HUES64 (cell line): ENCODE data around the gene C10orf90.

Source experiments
- H3K27ac ChIP-seq: 2 replicates; pipeline ENCODE4 v1.7.0; 2013; ENCODE audit warnings: low read depth, low read length, inconsistent platforms
- H3K27me3 ChIP-seq: 2 replicates; pipeline ENCODE4 v1.6.1; 2013; ENCODE audit warnings: mild to moderate bottlenecking, low read length; ENCODE audit not compliant: insufficient read depth
- H3K36me3 ChIP-seq: 2 replicates; pipeline ENCODE4 v1.6.1; 2013; ENCODE audit warnings: mild to moderate bottlenecking, low read length; ENCODE audit not compliant: insufficient read depth
- H3K4me1 ChIP-seq: 2 replicates; pipeline ENCODE4 v1.6.1; 2013; ENCODE audit warnings: mild to moderate bottlenecking, low read length, moderate library complexity; ENCODE audit not compliant: insufficient read depth
- H3K4me3 ChIP-seq: 2 replicates; pipeline ENCODE4 v1.5.1; 2013; ENCODE audit warnings: mild to moderate bottlenecking, low read length, moderate library complexity
- H3K9ac ChIP-seq: 2 replicates; pipeline ENCODE4 v1.6.1; 2013; ENCODE audit warnings: mild to moderate bottlenecking, low read depth, low read length
- H3K9me3 ChIP-seq: 2 replicates; pipeline ENCODE4 v1.6.1; 2013; ENCODE audit warnings: low read depth, low read length; ENCODE audit not compliant: insufficient read depth
- WGBS: fragments of 150-250, 120-280 bp; methylation state at CpG from one replicate; pipeline ENCODE4 v1.1.7; 2013; ENCODE audit warnings: missing lambda C conversion rate; 5-methylcytosine and 5-hydroxymethylcytosine counted together

The C10orf90 gene

GRCh38 chr10:126397156-126397555 lies 273.3 kb downstream of the C10orf90 start:
- no peaks in the 10 kb centered on the region for H3K36me3 ChIP-seq
- H3K9ac ChIP-seq = no peak overlapping the region
- H3K27me3 ChIP-seq = no peaks in the 10 kb centered on the region
- H3K4me3 ChIP-seq = no peak overlapping the region
- peaks cover 4% of the 10 kb centered on the region; the same call in 1 of the 2 replicates for H3K9me3 ChIP-seq
- H3K4me1 ChIP-seq = peaks cover 11% of the 10 kb centered on the region; the same call in 1 of the 2 replicates
- WGBS = 98% methylated on average over 2 of the region's 3 CpGs
- no peak overlapping the region for H3K27ac ChIP-seq

DNA sequence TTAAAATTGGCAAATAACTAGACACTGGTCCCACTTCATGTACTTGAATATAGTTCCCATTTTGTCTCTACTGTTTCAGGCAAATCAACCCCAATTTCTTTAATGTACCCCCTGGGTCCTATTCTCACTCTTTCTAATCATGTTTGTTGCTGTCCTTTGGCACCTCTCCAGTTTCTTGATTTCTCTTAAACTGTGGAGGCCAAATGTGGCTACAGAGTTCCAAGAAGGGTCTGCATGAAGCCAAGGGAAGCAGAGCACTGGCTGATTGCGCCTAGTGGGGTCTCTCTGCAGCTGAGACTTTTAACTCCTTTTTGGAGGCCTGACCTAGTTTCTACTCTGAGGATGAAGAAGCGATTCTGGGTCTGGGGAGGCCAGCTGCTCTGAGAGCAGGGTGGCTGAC lies 275.5 kb downstream of the C10orf90 start:
- no peaks in the 10 kb centered on the region for H3K36me3 ChIP-seq
- peaks cover 4% of the 10 kb centered on the region; the same call in 1 of the 2 replicates for H3K9me3 ChIP-seq
- no peak overlapping the region for H3K27ac ChIP-seq
- 96% methylated on average over 2 of the region's 2 CpGs for WGBS
- no peak overlapping the region for H3K9ac ChIP-seq
- peaks cover 16% of the 10 kb centered on the region; the same call in 1 of the 2 replicates for H3K4me1 ChIP-seq
- peaks cover 12% of the 10 kb centered on the region for H3K27me3 ChIP-seq
- no peak overlapping the region for H3K4me3 ChIP-seq

DNA sequence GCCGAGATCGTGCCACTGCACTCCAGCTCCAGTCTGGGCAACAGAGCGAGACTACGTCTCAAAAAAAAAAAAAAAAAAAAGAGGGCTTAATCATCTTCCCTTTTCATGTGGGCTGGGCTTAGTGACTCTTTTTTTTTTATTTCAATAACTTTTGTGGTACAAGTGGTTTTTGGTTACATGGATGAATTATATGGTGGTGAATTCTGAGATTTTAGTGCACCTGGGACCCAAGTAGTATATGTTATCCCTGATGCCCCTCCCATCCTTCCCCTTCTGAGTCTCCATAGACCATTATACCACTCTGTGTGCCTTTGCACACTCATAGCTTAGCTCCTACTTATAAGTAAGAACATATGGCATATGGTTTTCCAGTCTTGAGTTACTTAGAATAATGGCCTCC lies 277.4 kb downstream of the C10orf90 start:
- Histone ChIP-seq H3K27me3 (peaks cover 31% of the 10 kb centered on the region), H3K36me3 (no peaks in the 10 kb centered on the region), H3K27ac (no peak overlapping the region), H3K4me1 (peaks cover 5% of the 10 kb centered on the region; the same call in 1 of the 2 replicates), H3K9me3 (peaks cover 4% of the 10 kb centered on the region; the same call in 1 of the 2 replicates), H3K9ac (no peak overlapping the region), H3K4me3 (no peak overlapping the region)
- WGBS = 100% methylated on average over 4 of the region's 4 CpGs

DNA sequence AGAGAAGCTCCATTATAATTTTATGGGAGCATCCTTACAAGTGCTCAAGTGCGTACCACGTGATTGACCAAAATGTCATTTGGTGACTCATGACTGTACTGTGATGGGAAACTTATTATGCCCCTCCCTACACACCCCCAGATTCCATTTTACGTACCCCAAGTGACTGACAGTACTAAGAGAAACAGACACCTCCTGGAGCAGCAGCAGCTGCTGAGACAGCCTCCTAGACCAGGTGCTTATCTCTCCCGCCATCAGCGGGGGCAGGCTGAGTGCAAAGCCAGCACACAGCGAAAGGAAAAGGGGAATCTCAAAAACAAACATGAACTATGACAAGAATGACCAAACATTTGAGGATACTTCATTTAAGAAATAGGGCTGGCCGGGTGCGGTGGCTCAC lies 278.0 kb downstream of the C10orf90 start:
- Histone ChIP-seq H3K4me1 (0 out of 2 replicates have a peak, but pooled peaks cover 5% of the 10 kb centered on the region), H3K9ac (no peak overlapping the region), H3K27ac (no peak overlapping the region), H3K4me3 (no peak overlapping the region), H3K36me3 (no peaks in the 10 kb centered on the region), H3K9me3 (peaks cover 4% of the 10 kb centered on the region; the same call in 1 of the 2 replicates), H3K27me3 (peaks cover 37% of the 10 kb centered on the region)
- WGBS = 92% methylated on average over 8 of the region's 8 CpGs

DNA sequence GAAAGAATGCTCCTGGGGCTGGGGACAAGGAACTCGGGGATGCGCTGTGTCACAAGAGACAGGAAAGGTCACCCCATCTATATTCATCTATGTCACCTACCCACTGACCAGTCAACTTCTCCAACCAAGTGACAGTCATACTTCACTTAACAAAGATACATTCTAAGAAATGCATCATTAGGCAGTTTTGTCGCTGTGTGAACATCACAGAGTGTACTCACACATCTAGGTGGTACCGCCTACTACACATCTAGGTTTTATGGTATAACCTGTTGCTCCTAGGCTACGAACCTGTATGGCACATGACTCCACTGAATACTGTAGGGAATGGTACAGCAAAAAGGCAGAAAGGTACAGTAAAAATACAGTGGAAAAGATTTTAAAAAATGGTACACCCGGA lies 278.4 kb downstream of the C10orf90 start:
- 95% methylated on average over 6 of the region's 6 CpGs for WGBS
- Histone ChIP-seq H3K27ac (no peak overlapping the region), H3K9ac (no peak overlapping the region), H3K9me3 (peaks cover 4% of the 10 kb centered on the region; the same call in 1 of the 2 replicates), H3K4me1 (0 out of 2 replicates have a peak, but pooled peaks cover 5% of the 10 kb centered on the region), H3K36me3 (no peaks in the 10 kb centered on the region), H3K4me3 (no peak overlapping the region), H3K27me3 (peaks cover 41% of the 10 kb centered on the region)

DNA sequence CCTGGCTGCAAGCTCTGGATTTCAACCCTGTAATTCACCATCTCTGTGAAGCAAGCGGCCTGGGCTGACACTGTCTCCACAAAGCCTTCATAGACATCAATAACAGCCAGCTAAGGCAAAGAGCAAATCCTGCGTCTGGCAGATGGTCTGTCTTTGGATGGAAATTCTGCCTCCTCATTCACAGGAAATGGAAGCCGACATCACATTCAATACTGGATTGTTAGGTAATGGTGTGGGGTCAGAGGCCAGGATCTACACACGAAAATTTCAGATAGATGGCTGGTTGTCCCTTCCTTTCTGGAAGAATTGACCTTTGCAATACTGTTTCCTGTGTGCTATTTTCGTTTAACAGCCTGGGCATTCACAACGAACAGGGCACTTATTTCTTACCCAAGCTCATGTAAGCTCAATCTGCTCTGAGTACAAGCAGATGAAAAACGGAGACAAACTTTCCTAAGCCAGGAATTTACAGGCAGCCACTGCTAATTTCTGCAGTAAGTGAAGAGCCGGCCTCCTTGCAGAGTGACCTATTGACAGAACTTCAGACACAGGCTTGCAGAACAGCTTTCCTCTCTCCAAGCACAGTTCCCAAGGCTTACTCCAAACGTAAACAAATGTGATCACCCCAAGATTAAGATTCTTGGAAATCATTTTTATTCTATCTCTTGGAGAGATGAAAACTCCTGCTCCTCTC lies 279.2 kb downstream of the C10orf90 start:
- Histone ChIP-seq H3K4me3 (no peak overlapping the region), H3K36me3 (no peaks in the 10 kb centered on the region), H3K4me1 (0 out of 2 replicates have a peak, but pooled peaks cover 9% of the 10 kb centered on the region), H3K9me3 (peaks cover 4% of the 10 kb centered on the region; the same call in 1 of the 2 replicates), H3K9ac (no peak overlapping the region), H3K27me3 (peaks cover 48% of the 10 kb centered on the region), H3K27ac (no peak overlapping the region)
- WGBS = 83% methylated on average over 9 of the region's 9 CpGs

DNA sequence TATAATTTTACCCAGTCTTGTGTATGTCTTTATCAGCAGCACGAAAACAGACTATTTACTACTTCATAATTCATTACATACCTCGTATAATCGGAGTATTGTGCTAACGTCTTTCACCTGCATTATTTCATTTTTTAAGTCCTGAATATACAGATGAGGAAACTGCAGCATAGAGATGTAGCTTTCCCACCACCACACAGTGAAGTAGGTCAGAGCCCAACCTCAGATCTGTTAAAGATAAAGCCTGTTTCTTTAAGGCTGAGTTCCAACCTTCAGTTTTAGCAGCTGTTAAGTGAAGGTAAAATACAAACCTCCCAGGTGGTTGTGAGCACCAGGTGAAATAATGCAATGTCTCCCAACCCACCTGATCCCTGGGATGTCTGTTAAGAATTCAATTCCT lies 280.2 kb downstream of the C10orf90 start:
- Histone ChIP-seq H3K4me3 (no peak overlapping the region), H3K27ac (no peak overlapping the region)
- 97% methylated on average over 4 of the region's 4 CpGs for WGBS

GRCh38 chr10:126387931-126388911 lies 282.3 kb downstream of the C10orf90 start, which contains the start of gene ADAM12:
ADAM12 (minus strand) TSS chr10:126388477; CDS start chr10:126388145, 332 bp downstream.
- no peak within 1 kb of the TSS for H3K27ac ChIP-seq
- H3K36me3 ChIP-seq = no peaks in the 10 kb centered on the region
- peak within 1 kb of the TSS; percentile 10; the same call in 1 of the 2 replicates for H3K9ac ChIP-seq
- peaks cover 52% of the 10 kb centered on the region for H3K27me3 ChIP-seq
- peak within 1 kb of the TSS; percentile 66 for H3K4me3 ChIP-seq
- WGBS = 1% methylated on average over 127 of the region's 127 CpGs
- 0 out of 2 replicates have a peak, but pooled peaks cover 9% of the 10 kb centered on the region for H3K4me1 ChIP-seq
- no peaks in the 10 kb centered on the region for H3K9me3 ChIP-seq

More for the DNA sequence above, 280.2 kb downstream of the C10orf90 start:
- Histone ChIP-seq H3K9me3 (peaks cover 4% of the 10 kb centered on the region; the same call in 1 of the 2 replicates), H3K4me1 (0 out of 2 replicates have a peak, but pooled peaks cover 9% of the 10 kb centered on the region), H3K27me3 (peaks cover 52% of the 10 kb centered on the region), H3K9ac (no peak overlapping the region), H3K36me3 (no peaks in the 10 kb centered on the region)

GRCh38 chr10:126387041-126387921 lies 283.2 kb downstream of the C10orf90 start:
- H3K9me3 ChIP-seq = no peaks in the 10 kb centered on the region
- 0 out of 2 replicates have a peak, but pooled peaks cover 9% of the 10 kb centered on the region for H3K4me1 ChIP-seq
- peaks cover 52% of the 10 kb centered on the region for H3K27me3 ChIP-seq
- no peak overlapping the region for H3K9ac ChIP-seq
- H3K36me3 ChIP-seq = no peaks in the 10 kb centered on the region
- 2% methylated on average over 50 of the region's 50 CpGs for WGBS
- H3K4me3 ChIP-seq = peak overlapping the region; percentile 66
- no peak overlapping the region for H3K27ac ChIP-seq

DNA sequence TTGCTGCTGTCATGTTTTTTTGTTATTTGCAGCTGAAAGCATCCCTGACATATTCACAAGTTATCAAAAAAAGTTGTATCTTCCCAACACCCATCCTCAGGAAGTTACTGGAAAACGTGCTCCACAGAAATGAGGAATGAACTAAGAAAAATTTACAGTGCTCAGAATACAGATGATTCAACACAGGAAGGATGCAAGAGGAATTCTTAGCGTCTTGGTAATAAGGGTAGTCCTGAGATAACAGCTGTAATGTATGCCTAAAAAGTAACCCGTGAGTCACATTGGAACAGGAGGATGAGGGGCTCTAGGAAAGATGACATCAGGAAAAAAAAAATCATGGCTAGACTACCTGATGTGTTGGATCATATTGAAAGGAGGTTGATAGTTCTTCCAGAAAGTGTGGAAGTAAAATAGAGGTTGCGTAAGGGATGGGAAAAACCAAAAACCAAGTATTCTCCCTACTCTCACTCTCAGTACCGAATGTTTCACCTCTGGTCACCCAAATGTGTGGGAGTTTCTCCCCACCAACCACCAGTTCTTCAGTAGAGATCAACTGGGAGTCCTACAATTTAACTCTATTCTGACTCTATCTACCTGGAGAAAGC lies 286.1 kb downstream of the C10orf90 start:
- no peak overlapping the region for H3K4me3 ChIP-seq
- 97% methylated on average over 5 of the region's 5 CpGs for WGBS
- H3K27ac ChIP-seq = no peak overlapping the region
- H3K4me1 ChIP-seq = 0 out of 2 replicates have a peak, but pooled peaks cover 4% of the 10 kb centered on the region
- peaks cover 34% of the 10 kb centered on the region for H3K27me3 ChIP-seq
- no peaks in the 10 kb centered on the region for H3K36me3 ChIP-seq
- no peak overlapping the region for H3K9ac ChIP-seq
- no peaks in the 10 kb centered on the region for H3K9me3 ChIP-seq
